ENCODE measurements around the gene SPRR2F. TPM values are rescaled to one million over a fixed set of nuclear protein-coding genes. Genes with fewer than 3 reads are reported as not detected.

SPRR2F gene
- total and polyA plus RNA-seq, 2 donors (not counting 1 experiment from before 2014, with no cell fraction given), result not detected

- H3K36me3 ChIP-seq (replicated peaks in 1 of 2; ENCODE audit: control extremely low read depth in 1 of 2, control insufficient read depth in 1 of 2, extremely low read depth in 1 of 2, insufficient read depth in 2 of 2, low read length in 1 of 2), result no peaks in the 10 kb centered on the region
- no peak overlapping the region for H3K4me2 ChIP-seq (replicated peaks; ENCODE audit: low read depth, low read length, poor library complexity, severe bottlenecking)
- H3K79me2 ChIP-seq (ENCODE audit: control insufficient read depth, insufficient read depth, low read length), result no peaks in the 10 kb centered on the region
- peaks cover 33% of the 10 kb centered on the region for H3K27me3 Mint-ChIP-seq
- intact Hi-C loops (cut with micrococcal nuclease), result no loop called here
- no peaks in the 10 kb centered on the region for H3K9me3 Mint-ChIP-seq (ENCODE audit: insufficient read depth)
- no peak for TF ChIP-seq CTCF (IDR thresholded peaks at IDR 0.05)
- no peak for TF ChIP-seq EZH2 (IDR thresholded peaks at IDR 0.05; ENCODE audit: borderline replicate concordance, insufficient read depth, low read depth, low read length, poor library complexity, severe bottlenecking)
- H3K9me3 ChIP-seq (ENCODE audit: control extremely low read depth in 1 of 3, control insufficient read depth in 2 of 3, insufficient read depth in 1 of 3, low read length in 2 of 3), result peaks cover 0 to 1% (median under 1%) of the 10 kb centered on the region in 3 donors
- CTCF ChIA-PET, result no interaction called here
- DNase-seq (no peak), ATAC-seq (ENCODE audit: low read depth) (no peak)
- H3K4me3 ChIP-seq (ENCODE audit: control extremely low read depth in 1 of 5, extremely low read depth in 1 of 5, insufficient read depth in 1 of 5, low read depth in 2 of 5, low read length in 4 of 5), result no peak overlapping the region
- H3K27ac ChIP-seq (ENCODE audit: low read length in 2 of 2), result no peak overlapping the region
- H2AFZ ChIP-seq (ENCODE audit: insufficient read depth, low read depth, low read length, poor library complexity, severe bottlenecking), result no peak overlapping the region
- no peak overlapping the region for H3K27ac Mint-ChIP-seq
- POLR2A ChIA-PET, result no interaction called here
- H3K9ac ChIP-seq (ENCODE audit: low read length), result no peak overlapping the region
- WGBS (ENCODE audit: insufficient coverage), result 80% methylated on average over 1 of the region's 3 CpGs
- no peaks in the 10 kb centered on the region for H3K4me1 Mint-ChIP-seq
- H3K4me3 Mint-ChIP-seq, result no peak overlapping the region
- no peaks in the 10 kb centered on the region for H3K4me1 ChIP-seq (ENCODE audit: control insufficient read depth in 2 of 2, insufficient read depth in 2 of 2, low read length in 2 of 2)
- peaks cover 0 to 14% (median 4%) of the 10 kb centered on the region in 4 experiments for H3K27me3 ChIP-seq (replicated peaks in 1 of 4; ENCODE audit: control extremely low read depth in 1 of 4, control insufficient read depth in 3 of 4, insufficient read depth in 4 of 4, low read length in 3 of 4)
- no peaks in the 10 kb centered on the region for H4K20me1 ChIP-seq (ENCODE audit: control insufficient read depth, insufficient read depth, low read length, poor library complexity, severe bottlenecking)
Measured at GRCh38 chr1:153152481-153152880, 39.2 kb upstream of the SPRR2F start.

- H3K36me3 ChIP-seq (replicated peaks in 1 of 2; ENCODE audit: control extremely low read depth in 1 of 2, control insufficient read depth in 1 of 2, extremely low read depth in 1 of 2, insufficient read depth in 2 of 2, low read length in 1 of 2), result no peaks in the 10 kb centered on the region
- H3K27ac Mint-ChIP-seq, result no peak within 1 kb of the TSS
- H3K9ac ChIP-seq (ENCODE audit: low read length), result no peak within 1 kb of the TSS
- no peaks in the 10 kb centered on the region for H3K4me1 Mint-ChIP-seq
- no peaks in the 10 kb centered on the region for H3K79me2 ChIP-seq (ENCODE audit: control insufficient read depth, insufficient read depth, low read length)
- ATAC-seq (ENCODE audit: low read depth), result no peak
- no peak within 1 kb of the TSS for H3K4me3 ChIP-seq (ENCODE audit: control extremely low read depth in 1 of 5, extremely low read depth in 1 of 5, insufficient read depth in 1 of 5, low read depth in 2 of 5, low read length in 4 of 5)
- H3K9me3 ChIP-seq (ENCODE audit: control extremely low read depth in 1 of 3, control insufficient read depth in 2 of 3, insufficient read depth in 1 of 3, low read length in 2 of 3), result no peaks in the 10 kb centered on the region
- H4K20me1 ChIP-seq (ENCODE audit: control insufficient read depth, insufficient read depth, low read length, poor library complexity, severe bottlenecking), result no peaks in the 10 kb centered on the region
- H3K27me3 Mint-ChIP-seq, result peaks cover 37% of the 10 kb centered on the region
- H3K9me3 Mint-ChIP-seq (ENCODE audit: insufficient read depth), result no peaks in the 10 kb centered on the region
- WGBS (ENCODE audit: insufficient coverage), result 83% methylated on average over 1 of the region's 1 CpG
- POLR2A ChIA-PET, result no interaction called here
- CTCF ChIA-PET, result no interaction called here
- H2AFZ ChIP-seq (ENCODE audit: insufficient read depth, low read depth, low read length, poor library complexity, severe bottlenecking), result no peak within 1 kb of the TSS
- H3K4me1 ChIP-seq (ENCODE audit: control insufficient read depth in 2 of 2, insufficient read depth in 2 of 2, low read length in 2 of 2), result no peaks in the 10 kb centered on the region
- no peak within 1 kb of the TSS for H3K27ac ChIP-seq (ENCODE audit: low read length in 2 of 2)
- peaks cover 0 to 19% (median 4%) of the 10 kb centered on the region in 4 experiments for H3K27me3 ChIP-seq (replicated peaks in 1 of 4; ENCODE audit: control extremely low read depth in 1 of 4, control insufficient read depth in 3 of 4, insufficient read depth in 4 of 4, low read length in 3 of 4)
- no peak for DNase-seq
- TF ChIP-seq CTCF (IDR thresholded peaks at IDR 0.05) (no peak), EZH2 (IDR thresholded peaks at IDR 0.05; ENCODE audit: borderline replicate concordance, insufficient read depth, low read depth, low read length, poor library complexity, severe bottlenecking) (no peak)
- H3K4me2 ChIP-seq (replicated peaks; ENCODE audit: low read depth, low read length, poor library complexity, severe bottlenecking), result no peak within 1 kb of the TSS
- H3K4me3 Mint-ChIP-seq, result no peak within 1 kb of the TSS
- intact Hi-C loops (cut with micrococcal nuclease), result no loop called here
Measured at GRCh38 chr1:153150846-153151245, 37.5 kb upstream of the SPRR2F start, which contains the start of gene SPRR2G. Gene SPRR2G, minus strand, starts transcription at chr1:153150890. Its CDS starts 780 bp downstream, at chr1:153150110.

Data from B cell (primary cell).